C4-2B (cell line): Measurements from ENCODE around the gene B3GNT9.

Source experiments
- H3K27ac ChIP-seq: fragments of 450-650 bp; 2 replicates; pipeline ENCODE4 v1.5.1; 2017
- CTCF ChIP-seq: fragments of 450-650 bp; conservative IDR thresholded peaks from 2 replicates; pipeline ENCODE4 v1.5.1; 2017; ENCODE audit warnings: mild to moderate bottlenecking
- ZFX ChIP-seq: fragments of 450-650 bp; IDR thresholded peaks from 2 replicates; pipeline ENCODE4 v1.6.1; 2017

The B3GNT9 gene

GRCh38 chr16:67154578-67155294 is 3.9 kb upstream of the B3GNT9 start:
- no peak overlapping the region for H3K27ac ChIP-seq
- TF ChIP-seq ZFX (no peak), CTCF (no peak)

GRCh38 chr16:67151431-67152097 is 766 bp upstream of the B3GNT9 start:
- TF ChIP-seq ZFX (no peak), CTCF (no peak)
- H3K27ac ChIP-seq: no peak overlapping the region

GRCh38 chr16:67150047-67150832 is 558 bp downstream of the B3GNT9 start:
- no peak overlapping the region for H3K27ac ChIP-seq
- TF ChIP-seq CTCF: no peak; the same call in 1 of the 2 replicates
- no peak for TF ChIP-seq ZFX

GRCh38 chr16:67149276-67150046 is 1.3 kb downstream of the B3GNT9 start:
- no peak for TF ChIP-seq CTCF
- TF ChIP-seq ZFX: no peak
- H3K27ac ChIP-seq: no peak overlapping the region

GRCh38 chr16:67148656-67149275 is 2.0 kb downstream of the B3GNT9 start:
- H3K27ac ChIP-seq: no peak overlapping the region
- TF ChIP-seq CTCF (no peak), ZFX (no peak)

GRCh38 chr16:67148221-67148620 is 2.6 kb downstream of the B3GNT9 start:
- TF ChIP-seq ZFX (no peak), CTCF (no peak)
- no peak overlapping the region for H3K27ac ChIP-seq
